ENCODE results near the gene SH2B3. TPM values are rescaled to one million over a fixed set of nuclear protein-coding genes. Genes with fewer than 3 reads are reported as not detected.

SH2B3 gene
- total RNA-seq, 2 experiments from 2014 or later, result 48.7 to 52.7 TPM

GRCh38 chr12:111434680-111435338 is 29.1 kb downstream of the SH2B3 start:
- Mint-ChIP-seq H3K9me3 (no peaks in the 10 kb centered on the region), H3K4me3 (peak overlapping the region; percentile 62), H3K4me1 (ENCODE audit: low read depth) (peaks cover 86% of the 10 kb centered on the region), H3K27ac (peak overlapping the region; percentile 95), H3K27me3 (no peaks in the 10 kb centered on the region), H3K36me3 (ENCODE audit: low read depth) (peaks cover 59% of the 10 kb centered on the region)
- DNase-seq (peak; percentile 94), ATAC-seq (peak; percentile 73)
- intact Hi-C loops (cut with micrococcal nuclease), result no loop called here
- ChIA-PET POLR2A (interaction anchor here (0.9 to 7.8 kb wide), 9 partner anchors 9 to 38 kb away, joined by 4 to 89 read pairs (median 5); partner anchors contain the start of gene SH2B3), CTCF (interaction anchor here (0.7 to 40.2 kb wide), 4 partner anchors 9 to 110 kb away, joined by 3 to 1222 read pairs (median 31); partner anchors contain the start of gene SH2B3)
- TF ChIP-seq, protein P1, sequence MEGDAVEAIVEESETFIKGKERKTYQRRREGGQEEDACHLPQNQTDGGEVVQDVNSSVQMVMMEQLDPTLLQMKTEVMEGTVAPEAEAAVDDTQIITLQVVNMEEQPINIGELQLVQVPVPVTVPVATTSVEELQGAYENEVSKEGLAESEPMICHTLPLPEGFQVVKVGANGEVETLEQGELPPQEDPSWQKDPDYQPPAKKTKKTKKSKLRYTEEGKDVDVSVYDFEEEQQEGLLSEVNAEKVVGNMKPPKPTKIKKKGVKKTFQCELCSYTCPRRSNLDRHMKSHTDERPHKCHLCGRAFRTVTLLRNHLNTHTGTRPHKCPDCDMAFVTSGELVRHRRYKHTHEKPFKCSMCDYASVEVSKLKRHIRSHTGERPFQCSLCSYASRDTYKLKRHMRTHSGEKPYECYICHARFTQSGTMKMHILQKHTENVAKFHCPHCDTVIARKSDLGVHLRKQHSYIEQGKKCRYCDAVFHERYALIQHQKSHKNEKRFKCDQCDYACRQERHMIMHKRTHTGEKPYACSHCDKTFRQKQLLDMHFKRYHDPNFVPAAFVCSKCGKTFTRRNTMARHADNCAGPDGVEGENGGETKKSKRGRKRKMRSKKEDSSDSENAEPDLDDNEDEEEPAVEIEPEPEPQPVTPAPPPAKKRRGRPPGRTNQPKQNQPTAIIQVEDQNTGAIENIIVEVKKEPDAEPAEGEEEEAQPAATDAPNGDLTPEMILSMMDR (IDR thresholded peaks at IDR 0.05), result no peak

GRCh38 chr12:111435661-111436201 is 30.0 kb downstream of the SH2B3 start:
- POLR2A ChIA-PET, result interaction anchor here (1.4 to 7.8 kb wide), 6 partner anchors 9 to 31 kb away, joined by 4 to 89 read pairs (median 12); partner anchors contain the start of gene SH2B3

DNA sequence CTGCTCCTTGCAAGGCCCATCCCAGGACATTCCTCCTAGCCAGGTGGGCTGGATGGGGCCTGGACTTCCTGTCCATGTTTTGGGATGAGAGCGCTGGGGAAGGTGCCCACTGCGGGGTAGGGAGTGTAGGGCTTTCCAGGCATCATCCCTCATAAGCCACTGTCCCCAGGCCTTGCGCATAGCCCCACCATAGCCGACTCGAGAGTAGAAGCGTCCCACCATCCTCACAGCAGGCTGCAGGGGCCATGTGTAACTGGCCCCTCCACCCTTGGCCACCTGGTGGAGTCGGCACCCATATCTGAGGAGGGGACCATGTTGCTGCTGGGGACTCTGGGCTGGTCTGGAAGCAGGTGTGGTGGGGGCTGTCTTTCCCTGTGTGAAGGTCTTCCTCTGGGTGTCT is 30.5 kb downstream of the SH2B3 start:
- ATAC-seq (no peak), DNase-seq (no peak)
- Mint-ChIP-seq H3K9me3 (no peaks in the 10 kb centered on the region), H3K27ac (peak overlapping the region; percentile 95), H3K36me3 (ENCODE audit: low read depth) (peaks cover 64% of the 10 kb centered on the region), H3K4me3 (peak overlapping the region; percentile 62), H3K27me3 (no peaks in the 10 kb centered on the region), H3K4me1 (ENCODE audit: low read depth) (peaks cover 91% of the 10 kb centered on the region)
- intact Hi-C loops (cut with micrococcal nuclease), result no loop called here
- ChIA-PET CTCF (interaction anchor here (3.0 to 40.2 kb wide), 3 partner anchors 8 to 32 kb away, joined by 28 to 1222 read pairs (median 34); partner anchors contain the start of gene SH2B3), POLR2A (interaction anchor here (2.6 to 7.8 kb wide), 3 partner anchors 8 to 31 kb away, joined by 18 to 89 read pairs (median 33); partner anchors contain the start of gene SH2B3)
- TF ChIP-seq, protein P1 (IDR thresholded peaks at IDR 0.05), result no peak

More at GRCh38 chr12:111435661-111436201, 30.0 kb downstream of the SH2B3 start:
- Mint-ChIP-seq H3K9me3 (no peaks in the 10 kb centered on the region), H3K27me3 (no peaks in the 10 kb centered on the region), H3K4me1 (ENCODE audit: low read depth) (peaks cover 90% of the 10 kb centered on the region), H3K4me3 (peak overlapping the region; percentile 62), H3K27ac (peak overlapping the region; percentile 95), H3K36me3 (ENCODE audit: low read depth) (peaks cover 66% of the 10 kb centered on the region)
- TF ChIP-seq, protein P1 (IDR thresholded peaks at IDR 0.05), result no peak
- intact Hi-C loops (cut with micrococcal nuclease), result no loop called here
- CTCF ChIA-PET, result interaction anchor here (3.0 to 40.2 kb wide), 3 partner anchors 9 to 31 kb away, joined by 28 to 1222 read pairs (median 34); partner anchors contain the start of gene SH2B3
- no peak for ATAC-seq
- DNase-seq, result peak; percentile 51

- Mint-ChIP-seq H3K4me1 (ENCODE audit: low read depth) (peaks cover 91% of the 10 kb centered on the region), H3K27ac (peak overlapping the region; percentile 95), H3K9me3 (no peaks in the 10 kb centered on the region), H3K36me3 (ENCODE audit: low read depth) (peaks cover 62% of the 10 kb centered on the region), H3K4me3 (peak overlapping the region; percentile 30), H3K27me3 (no peaks in the 10 kb centered on the region)
- intact Hi-C loops (cut with micrococcal nuclease), result no loop called here
- ATAC-seq (no peak), DNase-seq (no peak)
- CTCF ChIA-PET, result interaction anchor here (3.6 to 40.2 kb wide), 2 partner anchors 15 to 32 kb away, joined by 20 to 1222 read pairs; partner anchors contain the start of gene SH2B3
- TF ChIP-seq, protein P1 (IDR thresholded peaks at IDR 0.05), result no peak
- POLR2A ChIA-PET, result interaction anchor here (7.8 kb wide), 1 partner anchor 32 kb away, joined by 89 read pairs; the partner anchor contains the start of gene SH2B3
Observed at GRCh38 chr12:111436811-111437210, 31.1 kb downstream of the SH2B3 start.

Data from activated CD8-positive, alpha-beta T cell treated with anti-CD3 and anti-CD28 coated beads for 36 hours (primary cell).